HG03342 (cell line): ENCODE measurements around the gene STAT2.
"Not testable (repeated sequence)": the region's sequence is repeated elsewhere in the genome, so short reads cannot be mapped to it uniquely, and the experiment has no call there.

ENCODE experiments used
- ATAC-seq: cut with Tn5 transposase; IDR thresholded peaks from one replicate; pipeline ENCODE4 v1.9.1; 2021; ENCODE audit warnings: mild to moderate bottlenecking, moderate library complexity; ENCODE audit not compliant: unreplicated experiment

STAT2 gene

DNA sequence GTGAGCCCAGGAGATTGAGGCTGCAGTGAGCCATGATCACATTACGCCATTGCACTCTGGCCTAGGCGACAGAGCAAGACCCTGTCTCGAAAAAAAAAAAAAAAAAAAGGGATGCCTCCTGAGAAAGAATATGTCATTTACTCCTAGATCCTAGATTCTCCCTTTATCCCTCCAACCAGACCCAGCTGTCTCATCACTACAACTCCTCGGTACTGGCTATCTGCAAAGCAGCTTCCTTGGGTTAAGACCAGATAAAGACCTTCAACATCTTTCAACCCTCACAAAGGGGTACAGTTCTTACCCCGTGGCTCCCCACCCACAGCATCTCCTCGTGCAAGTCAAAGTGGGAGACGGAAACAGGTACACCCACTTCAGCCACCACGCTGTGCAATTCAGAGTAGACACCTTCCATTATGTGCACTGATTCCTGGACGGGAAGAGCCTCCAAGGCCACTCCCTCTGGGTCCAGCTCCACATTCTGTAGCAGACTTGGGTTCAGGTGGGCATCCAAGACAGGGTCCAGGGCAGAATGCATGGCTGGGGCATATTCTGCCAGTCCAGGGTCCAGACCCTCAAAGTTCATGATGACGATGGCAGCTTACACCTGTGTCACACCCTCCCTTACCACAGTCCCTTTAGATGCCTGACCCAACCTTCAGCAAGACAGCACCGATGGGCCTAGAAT, 27.3 kb downstream of the STAT2 start:
- ATAC-seq: no peak

- ATAC-seq: no peak
These were observed 28.9 kb downstream of the STAT2 start for GRCh38 chr12:56330936-56331490.

DNA sequence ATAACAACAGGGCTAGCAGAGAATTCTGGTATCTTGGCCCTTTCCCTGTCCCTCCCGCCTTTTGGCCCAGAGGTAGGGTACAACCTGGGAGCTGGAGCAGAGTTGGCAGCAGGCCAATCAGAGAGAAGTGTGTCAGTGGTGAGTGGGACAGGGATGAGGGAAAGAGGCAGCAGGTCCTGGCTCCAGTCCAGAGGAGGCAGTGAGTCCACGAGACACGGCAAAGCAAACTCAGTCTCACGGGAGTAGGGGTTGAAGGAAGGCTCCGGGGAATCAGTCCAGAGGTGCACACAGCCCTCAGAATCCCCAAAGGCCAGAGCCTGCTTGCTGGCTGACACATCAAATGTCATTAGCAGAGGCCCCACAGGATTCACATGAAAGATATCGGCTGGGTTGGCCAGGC, 33.4 kb downstream of the STAT2 start:
- ATAC-seq: no peak

DNA sequence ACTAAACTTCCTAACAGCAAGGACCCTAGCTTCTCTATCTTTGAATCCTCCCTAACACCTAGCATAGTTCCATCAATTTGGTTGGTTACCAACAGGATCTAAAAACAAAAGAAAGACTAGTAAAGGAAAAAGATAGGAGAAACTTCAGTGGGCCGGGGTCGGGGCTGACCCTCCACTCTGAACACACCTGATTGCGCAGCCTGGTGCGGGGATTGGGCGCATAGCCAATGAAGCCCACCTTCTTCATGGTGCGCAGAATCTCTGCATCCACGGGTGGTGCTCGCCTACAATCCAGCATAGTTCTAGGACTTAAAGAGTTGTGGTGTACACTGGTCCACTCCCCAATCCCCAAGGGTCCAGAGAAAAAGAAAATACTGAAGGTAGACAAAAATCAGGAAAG, 33.8 kb downstream of the STAT2 start:
- no peak for ATAC-seq

- no peak for ATAC-seq
These were observed 35.7 kb downstream of the STAT2 start for GRCh38 chr12:56324206-56324605.

DNA sequence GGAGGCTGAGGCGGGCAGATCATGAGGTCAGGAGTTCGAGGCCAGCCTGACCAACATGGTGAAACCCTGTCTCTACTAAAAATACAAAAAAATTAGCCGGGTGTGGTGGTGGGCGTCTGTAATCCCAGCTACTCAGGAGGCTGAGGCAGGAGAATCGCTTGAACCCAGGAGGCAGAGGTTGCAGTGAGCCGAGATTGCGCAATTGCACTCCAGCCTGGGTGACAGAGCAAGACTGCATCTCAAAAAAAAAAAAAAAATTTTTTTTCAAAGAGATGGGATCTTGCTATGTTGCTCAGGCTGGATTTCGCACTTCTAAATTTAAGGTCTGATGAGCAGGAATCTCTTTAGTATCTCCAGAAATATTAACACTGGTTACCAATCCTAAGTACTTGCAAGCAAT, 38.3 kb downstream of the STAT2 start:
- not testable (repeated sequence) for ATAC-seq

GRCh38 chr12:56321027-56321426, 38.9 kb downstream of the STAT2 start:
- no peak for ATAC-seq

GRCh38 chr12:56317675-56318074, 42.2 kb downstream of the STAT2 start:
- no peak for ATAC-seq

DNA sequence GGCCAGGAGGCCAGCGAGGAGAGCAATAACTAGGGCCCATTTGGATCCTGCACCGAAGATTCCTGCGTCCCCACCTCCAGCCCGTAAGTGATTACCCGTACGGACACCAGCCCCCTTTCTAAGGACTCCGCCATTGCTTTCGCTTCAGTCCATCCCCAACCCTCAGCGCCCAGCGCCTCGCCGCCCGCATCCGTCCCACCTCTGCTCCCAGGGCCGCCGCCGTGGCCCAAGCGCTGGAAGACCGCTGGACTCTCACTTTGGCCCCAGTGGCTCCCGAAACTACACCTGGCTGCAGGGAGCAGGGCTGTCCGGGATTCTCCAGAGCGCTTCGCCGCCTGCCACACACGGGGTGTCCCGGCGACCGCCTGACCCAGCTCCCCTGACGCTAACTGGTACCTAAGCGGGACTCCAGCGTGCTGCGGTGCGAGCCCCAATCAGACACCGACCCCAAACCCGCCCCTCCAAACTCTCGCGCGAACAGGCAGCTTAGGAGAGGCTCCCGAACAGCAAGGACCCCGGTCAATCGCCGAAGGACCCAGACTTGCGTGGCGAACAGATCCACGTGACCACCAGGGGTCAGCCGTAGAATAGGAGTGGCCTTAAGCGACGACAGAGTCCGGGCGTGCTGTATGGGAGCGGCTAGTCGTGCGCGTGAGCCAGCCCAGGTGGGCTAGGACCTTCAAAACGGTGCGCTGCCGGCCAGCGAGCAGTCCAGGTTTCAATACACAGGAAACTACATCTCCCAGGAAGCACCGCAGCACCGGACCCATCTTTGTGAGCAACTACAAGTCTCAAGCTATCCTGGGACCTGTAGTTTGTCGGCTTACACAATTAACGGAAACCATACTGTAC, 44.1 kb downstream of the STAT2 start, which contains the start of gene CNPY2:
CNPY2 (minus strand) TSS at position 367 of the 852 bp plus-strand sequence. CDS start 771 bp downstream, outside the sequence.
- ATAC-seq: peak; percentile 88

- no peak for ATAC-seq
These were observed 44.7 kb downstream of the STAT2 start for GRCh38 chr12:56315249-56315621.

DNA sequence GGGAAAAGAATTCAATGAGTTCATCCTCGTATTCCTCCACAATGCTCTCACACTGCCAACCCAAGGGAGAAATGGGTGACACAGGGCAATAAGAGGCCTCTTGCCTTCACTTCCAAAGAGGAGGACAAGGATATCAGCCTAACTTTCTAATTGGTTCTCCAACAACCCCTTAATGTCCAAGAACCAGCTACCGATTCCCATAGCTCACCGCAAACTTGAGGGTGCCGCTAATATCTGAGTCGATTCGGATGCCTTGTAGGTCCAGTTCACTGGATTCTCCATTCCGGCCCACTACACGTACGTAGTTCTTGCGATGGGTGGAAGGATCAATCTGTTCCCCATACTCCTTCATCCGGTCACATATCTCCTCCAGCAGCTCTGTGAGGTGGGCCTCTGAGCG, 48.9 kb downstream of the STAT2 start:
- ATAC-seq: no peak

DNA sequence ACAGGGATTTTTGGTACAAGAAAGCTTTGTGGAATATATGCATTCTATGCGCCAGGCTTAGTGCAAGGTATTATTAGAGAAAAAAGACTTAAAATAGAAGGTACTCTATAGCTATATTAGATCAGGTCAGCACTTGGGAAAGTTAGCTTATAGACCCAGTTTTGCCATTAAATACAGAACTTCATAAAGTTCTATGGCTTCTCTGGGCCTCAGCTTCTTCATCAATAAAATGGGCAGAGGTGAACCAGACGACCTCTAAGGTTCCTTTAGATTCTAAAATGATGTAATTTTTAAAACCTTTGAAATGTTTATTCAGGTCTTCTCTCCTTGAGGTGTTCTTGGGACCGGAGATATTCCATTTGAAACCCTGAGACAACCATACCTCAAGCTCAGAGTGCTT, 51.2 kb downstream of the STAT2 start:
- ATAC-seq: no peak

DNA sequence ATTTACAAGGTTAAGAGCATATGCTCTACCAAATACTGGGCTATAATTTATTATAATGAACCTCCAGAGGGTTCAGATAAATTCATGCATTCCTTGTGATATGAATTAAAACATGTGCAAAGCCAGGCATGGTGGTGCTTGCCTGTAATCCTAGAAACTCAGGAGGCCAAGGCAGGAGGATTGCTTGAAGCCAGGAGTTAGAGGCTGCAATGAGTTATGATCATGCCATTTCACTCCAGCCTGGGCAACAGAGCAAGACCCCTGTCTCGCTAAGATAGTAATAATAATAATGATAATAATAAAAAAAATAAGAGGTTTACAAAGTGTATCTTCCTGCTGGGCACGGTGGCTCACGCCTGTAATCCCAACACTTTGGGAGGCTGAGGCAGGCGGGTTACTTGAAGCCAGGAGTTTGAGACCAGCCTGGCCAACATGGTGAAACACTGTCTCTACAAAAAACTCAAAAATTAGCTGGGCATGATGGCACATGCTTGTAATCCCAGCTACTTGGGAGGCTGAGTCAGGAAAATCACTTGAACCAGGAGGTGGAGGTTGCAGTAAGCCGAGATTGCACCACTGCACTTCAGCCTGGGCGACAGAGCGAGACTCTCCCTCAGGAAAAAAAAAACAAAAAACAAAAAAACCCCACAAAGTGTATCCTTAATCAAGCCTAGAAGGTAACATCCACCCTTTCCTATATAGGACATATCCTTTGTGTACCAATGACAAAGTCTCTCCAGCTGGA, 52.5 kb downstream of the STAT2 start:
- ATAC-seq: no peak

DNA sequence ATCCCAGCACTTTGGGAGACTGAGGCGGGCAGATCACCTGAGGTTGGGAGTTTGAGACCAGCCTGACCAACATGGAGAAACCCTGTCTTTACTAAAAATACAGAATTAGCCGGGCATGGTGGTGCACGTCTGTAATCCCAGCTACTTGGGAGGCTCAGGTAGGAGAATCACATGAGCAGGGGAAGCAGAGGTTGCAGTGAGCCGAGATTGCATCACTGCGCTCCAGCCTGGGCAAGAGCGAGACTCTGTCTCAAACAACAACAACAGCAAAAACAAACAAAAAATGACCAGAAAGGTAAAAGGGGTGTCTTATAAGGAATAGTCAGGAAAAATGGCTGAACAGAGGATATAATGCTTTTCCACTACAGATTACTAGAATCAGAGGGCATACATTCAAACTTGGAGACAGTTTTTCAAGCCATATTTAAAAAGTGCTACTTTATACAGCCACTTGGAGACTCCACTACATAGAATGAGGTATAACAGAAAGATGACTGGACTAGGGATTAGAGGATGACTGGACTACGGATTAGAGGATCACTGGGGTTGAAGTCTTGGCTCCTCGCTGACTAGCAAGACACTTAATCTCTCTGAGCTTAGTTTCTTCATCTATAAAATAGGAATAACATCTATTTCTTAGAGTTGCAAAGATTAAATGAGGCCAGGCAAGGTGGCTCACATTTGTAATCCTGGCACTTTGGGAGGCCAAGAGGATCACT, 54.9 kb downstream of the STAT2 start:
- no peak for ATAC-seq

DNA sequence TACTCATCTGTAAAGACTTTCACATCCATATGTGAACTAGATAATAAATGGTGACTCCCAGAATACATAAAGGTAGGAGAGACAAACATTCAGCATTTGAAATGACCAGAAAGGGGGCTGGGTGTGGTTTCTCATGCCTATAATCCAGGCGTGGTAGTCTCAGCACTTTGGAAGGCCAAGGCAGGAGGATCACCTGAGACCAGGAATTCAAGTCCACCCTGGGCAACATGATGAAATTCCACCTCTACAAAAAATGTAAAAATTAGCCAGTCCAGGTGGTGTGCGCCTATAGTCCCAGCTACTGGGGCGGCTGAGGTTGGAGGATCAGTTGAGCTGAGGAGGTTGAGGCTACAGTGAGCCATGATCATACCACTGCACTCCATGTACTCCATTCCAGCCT, 55.6 kb downstream of the STAT2 start:
- ATAC-seq: no peak

- ATAC-seq: no peak
These were observed 59.1 kb downstream of the STAT2 start for GRCh38 chr12:56300644-56301464.

DNA sequence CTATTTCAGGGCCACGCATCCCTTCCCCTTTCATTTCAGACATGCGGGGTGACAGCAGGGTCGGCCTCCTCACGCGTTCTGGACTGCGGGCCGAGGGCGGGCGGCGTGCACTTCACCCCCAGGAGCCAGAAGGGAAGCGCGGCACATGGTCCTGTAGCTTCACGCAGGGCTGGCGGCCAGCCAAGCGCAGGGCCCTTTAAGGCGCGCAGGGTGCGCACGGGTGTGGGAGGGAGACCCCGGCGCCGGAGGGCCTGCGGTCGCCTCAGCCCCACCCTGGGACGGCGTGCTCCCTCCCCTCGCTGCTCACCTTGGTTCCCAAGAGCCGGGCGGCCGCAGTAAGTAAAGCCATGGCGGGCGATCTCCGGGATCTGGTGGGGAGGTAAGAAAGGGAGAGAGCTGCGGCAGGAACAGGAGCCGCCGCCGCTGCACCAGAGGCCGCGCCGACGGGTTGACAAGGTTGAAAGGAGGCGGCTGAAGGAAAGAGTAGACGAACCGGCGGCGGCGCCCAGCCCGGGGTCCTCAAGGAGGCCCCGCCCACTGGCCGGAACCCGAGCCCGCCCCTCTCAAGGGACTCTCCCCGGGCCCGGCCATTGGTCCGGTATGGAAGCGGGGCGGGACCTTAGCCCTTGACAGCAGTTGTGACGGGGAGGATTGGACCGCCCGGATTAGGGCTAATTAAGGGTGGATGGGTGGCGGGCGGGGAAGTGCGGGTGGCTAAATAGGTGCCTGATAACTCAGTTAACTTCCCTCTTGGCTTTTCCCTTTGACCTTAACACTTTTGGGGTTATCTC, 59.9 kb downstream of the STAT2 start, which contains the start of gene CS:
CS (minus strand) TSS at position 478 of the 791 bp plus-strand sequence; CDS start at position 349, 129 bp downstream.
- peak; percentile 92 for ATAC-seq

DNA sequence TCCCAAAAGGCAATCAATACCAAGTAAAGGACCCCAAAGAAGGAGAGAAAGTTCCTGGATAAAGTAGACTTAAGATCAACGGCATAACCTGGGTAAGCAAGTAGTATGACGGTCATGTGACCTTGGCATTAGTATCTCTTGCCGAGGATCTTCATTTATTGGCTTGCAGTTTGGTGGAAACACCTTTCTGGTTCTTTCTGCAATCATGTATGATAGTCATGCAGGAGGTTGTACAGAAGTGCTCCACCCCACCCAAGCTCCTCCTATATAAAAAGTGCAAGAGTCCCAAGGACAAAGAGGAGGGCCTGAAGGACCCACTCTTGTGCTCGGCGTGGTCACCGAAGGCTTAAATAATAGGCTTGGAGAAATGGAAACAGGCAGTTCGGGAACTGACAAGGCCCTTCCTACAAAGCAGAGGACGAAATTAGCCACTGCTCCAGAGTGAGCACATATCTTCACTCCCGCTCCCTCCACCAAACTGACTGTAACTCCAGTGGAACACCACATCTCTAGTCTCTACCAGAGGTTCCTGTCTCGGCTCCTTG, 60.5 kb downstream of the STAT2 start:
- ATAC-seq: no peak

DNA sequence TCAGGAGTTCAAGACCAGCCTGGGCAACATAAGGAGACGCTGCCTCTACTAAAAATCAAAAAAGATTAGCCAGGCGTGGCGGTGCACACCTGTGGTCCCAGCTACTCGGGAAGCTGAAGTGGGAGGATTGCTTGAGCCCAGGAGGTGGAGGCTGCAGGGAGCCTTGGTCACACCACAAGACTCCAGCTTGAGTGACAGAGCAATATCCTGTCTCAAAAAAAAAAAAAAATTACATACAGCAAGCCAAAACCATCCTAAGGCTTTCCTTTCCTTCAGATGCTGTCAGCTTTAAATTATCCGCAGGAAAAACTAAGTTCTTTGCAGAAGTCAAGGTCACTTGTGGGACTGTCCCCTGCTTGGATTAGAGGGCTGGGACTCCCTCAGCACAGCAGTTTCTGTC, 61.1 kb downstream of the STAT2 start:
- ATAC-seq: no peak
